K562 (cell line): ENCODE data around the gene DCST1. TPM values are rescaled to one million over a fixed set of nuclear protein-coding genes. Genes with fewer than 3 reads are reported as not detected.
A peak's percentile ranks its signal among the peaks of the same experiment; 100 is the strongest.

Experiments used
- BCL6 ChIP-seq: fragments of 250-450 bp; sonication (Bioruptor Pico); IDR thresholded peaks from 2 replicates; pipeline ENCODE4 v1.4.0; 2020
- BCLAF1 ChIP-seq, 2 experiments: fragments of 450-650 bp in 1 of 2; IDR thresholded peaks; 2 replicates each; pipeline ENCODE4 v1.6.1; 2011 to 2017; ENCODE audit warnings: low read depth in 2 of 2, antibody characterized with exemption in 1 of 2, borderline replicate concordance in 1 of 2, low read length in 1 of 2, mild to moderate bottlenecking in 1 of 2, mixed read lengths in 1 of 2; ENCODE audit not compliant: control insufficient read depth in 1 of 2
- BDP1 ChIP-seq: IDR thresholded peaks from 3 replicates; pipeline ENCODE4 v1.6.1; 2011; ENCODE audit not compliant: insufficient read length, insufficient read depth
- BRCA1 ChIP-seq, 2 experiments: fragments of 450-650 bp in 1 of 2; sonication (generic) in 1 of 2; formaldehyde crosslinking in 1 of 2; IDR thresholded peaks; 2 replicates each; pipeline versions ENCODE4 v1.5.0 to v1.6.1; 2017 to 2020; ENCODE audit warnings: mild to moderate bottlenecking in 1 of 2, missing genetic modification reagents in 1 of 2
- E4F1 ChIP-seq: fragments of 250-450 bp; sonication (Bioruptor Pico); IDR thresholded peaks from 2 replicates; pipeline ENCODE4 v1.5.0; 2021; ENCODE audit warnings: mild to moderate bottlenecking, borderline replicate concordance
- EWSR1 ChIP-seq: fragments of 450-650 bp; IDR thresholded peaks from 2 replicates; pipeline ENCODE4 v1.6.1; 2018; ENCODE audit warnings: borderline replicate concordance, mild to moderate bottlenecking, low read depth, moderate library complexity; ENCODE audit not compliant: partially characterized antibody
- HOXB6 ChIP-seq: fragments of 250-450 bp; sonication (Bioruptor Pico); IDR thresholded peaks from 2 replicates; pipeline ENCODE4 v1.5.1; 2022; ENCODE audit warnings: mild to moderate bottlenecking, borderline replicate concordance
- MCM2 ChIP-seq: fragments of 450-650 bp; IDR thresholded peaks from 2 replicates; pipeline ENCODE4 v1.6.1; 2017; ENCODE audit warnings: low read depth, mild to moderate bottlenecking
- MITF ChIP-seq: IDR thresholded peaks from 2 replicates; pipeline ENCODE4 v1.6.1; 2014; ENCODE audit warnings: antibody characterized with exemption
- NCOA6 ChIP-seq: fragments of 450-650 bp; IDR thresholded peaks from 2 replicates; pipeline ENCODE4 v1.6.1; 2017; ENCODE audit warnings: mild to moderate bottlenecking
- PML ChIP-seq: IDR thresholded peaks from 2 replicates; pipeline ENCODE4 v1.6.1; 2012; ENCODE audit warnings: low read length, inconsistent platforms
- SMAD2 ChIP-seq: fragments of 150-350 bp; IDR thresholded peaks from 2 replicates; pipeline ENCODE4 v1.6.1; 2014; ENCODE audit warnings: low read depth, mild to moderate bottlenecking, low read length
- SRF ChIP-seq, 2 experiments: fragments of 250-450, 450-650 bp in 1 of 2; sonication (Bioruptor Pico) in 1 of 2; sonication (generic) in 1 of 2; formaldehyde crosslinking; IDR thresholded peaks; 2 replicates each; pipeline versions ENCODE4 v1.5.0 to v1.5.1; 2020 to 2022; ENCODE audit warnings: mild to moderate bottlenecking in 1 of 2, missing genetic modification reagents in 1 of 2
- ZNF589 ChIP-seq: fragments of 200-800 bp; sonication (Bioruptor generic); IDR thresholded peaks from 2 replicates; pipeline ENCODE4 v1.6.1; 2016; ENCODE audit warnings: low read depth, missing genetic modification characterization, missing compliant biosample characterization
- ZNF830 ChIP-seq: fragments of 250-450 bp; sonication (Bioruptor Pico); IDR thresholded peaks from 2 replicates; pipeline ENCODE4 v1.5.0; 2021; ENCODE audit warnings: mild to moderate bottlenecking
- ZZZ3 ChIP-seq: fragments of 450-650 bp; IDR thresholded peaks from 2 replicates; pipeline ENCODE4 v1.6.1; 2016; ENCODE audit warnings: antibody characterized with exemption, mild to moderate bottlenecking, moderate library complexity
- polyA plus RNA-seq, 8 experiments: library from polyadenylated mRNA; depleted of rRNA in 4 of 8; stranded (reverse) in 5 of 8; unstranded in 3 of 8; fragments of >200 nt; fragmentation: Nextera tagmentation in 2 of 8; fragmentation: Illumina TruSeq in 1 of 8; extraction: Ambion mirVana in 2 of 8; extraction: Trizol in 1 of 8; gene quantifications; 2 replicates each; pipeline versions ENCODE4 v1.2.1 to v1.2.3, GENCODE V29; 2011 to 2014; ENCODE audit warnings: inconsistent platforms in 1 of 8, missing spikeins in 1 of 8
- total RNA-seq, 7 experiments: library from RNA; depleted of rRNA in 6 of 7; stranded (reverse); fragments of >200 nt in 6 of 7; fragmentation: Illumina TruSeq in 2 of 7; extraction: Trizol in 2 of 7; gene quantifications; 2 replicates each; pipeline versions ENCODE4 v1.2.1 to v1.2.3, GENCODE V29; 2011 to 2021; ENCODE audit warnings: low replicate concordance in 1 of 7

Gene DCST1
- total and polyA plus RNA-seq, 9 of the 15 experiments (the other 6 are each of a cell fraction or from before 2014, with no cell fraction given) = not detected

GRCh38 chr1:155017041-155017945, 16.3 kb upstream of the DCST1 start (continued):
- TF ChIP-seq BRCA1 (IDR thresholded peaks at IDR 0.05) (no peak), BRCA1 (CRISPR knock-in tag; IDR thresholded peaks at IDR 0.05) (no peak), EWSR1 (no peak), MITF (peak; percentile 28; the same call in 1 of the 2 replicates), BCL6 (CRISPR knock-in tag) (no peak), SRF (CRISPR knock-in tag; IDR thresholded peaks at IDR 0.05) (peak in 1 of 2 experiments; percentile 82; a peak in 2 of 4 replicates), BCLAF1 (IDR thresholded peaks at IDR 0.05; ENCODE audit: borderline replicate concordance in 1 of 2, control insufficient read depth in 1 of 2, low read depth in 2 of 2, low read length in 1 of 2) (peak in 1 of 2 experiments; percentile 61; a peak in 1 of 4 replicates), BDP1 (no peak), PML (no peak; the same call in 1 of the 2 replicates), SMAD2 (no peak), HOXB6 (CRISPR knock-in tag) (no peak), E4F1 (CRISPR knock-in tag) (no peak), MCM2 (no peak), NCOA6 (no peak), ZNF830 (CRISPR knock-in tag) (no peak), ZZZ3 (no peak), ZNF589 (no peak)
